ENCODE results near the gene FSTL4.

The FSTL4 gene

DNA sequence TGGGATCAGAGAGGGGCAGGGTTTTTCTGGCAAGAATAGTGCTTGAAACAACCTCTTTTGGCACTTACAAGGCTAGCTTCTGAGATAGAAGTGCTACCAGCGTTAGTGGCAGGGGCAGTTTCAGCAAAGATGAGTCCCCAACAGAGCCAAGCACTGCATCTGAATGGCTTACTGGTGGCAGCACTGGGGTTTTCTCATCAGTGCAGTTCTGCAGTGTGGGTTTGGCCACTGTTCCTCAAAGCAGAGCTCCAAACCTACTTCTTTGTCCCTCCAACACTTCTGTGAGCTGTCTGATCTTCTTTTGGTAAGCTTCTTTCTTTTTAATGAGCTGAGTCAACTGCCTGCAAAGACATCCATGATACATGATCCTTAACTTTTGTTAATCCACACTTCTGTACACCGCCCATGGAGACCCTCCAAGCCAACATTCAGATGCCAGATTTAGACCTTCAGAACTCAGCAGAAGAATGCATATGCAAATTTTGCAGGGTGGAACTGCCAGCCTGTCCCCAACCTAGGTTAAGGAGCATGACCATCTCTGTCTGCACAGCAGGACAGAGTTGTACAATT lies 29.9 kb upstream of the FSTL4 start:
- no peak overlapping the region for H3K4me3 ChIP-seq
- TF ChIP-seq Cebpa-rat (IDR thresholded peaks at IDR 0.05): no peak
- no peak overlapping the region for H3K9ac ChIP-seq
- H3K27ac ChIP-seq: no peak overlapping the region
- H3K9me3 ChIP-seq: no peaks in the 10 kb centered on the region
- no peaks in the 10 kb centered on the region for H3K36me3 ChIP-seq
- H4K20me1 ChIP-seq: no peaks in the 10 kb centered on the region
- no peak overlapping the region for H3K4me2 ChIP-seq
- H3K27me3 ChIP-seq: no peaks in the 10 kb centered on the region
- H3K4me1 ChIP-seq: peaks cover 17% of the 10 kb centered on the region

DNA sequence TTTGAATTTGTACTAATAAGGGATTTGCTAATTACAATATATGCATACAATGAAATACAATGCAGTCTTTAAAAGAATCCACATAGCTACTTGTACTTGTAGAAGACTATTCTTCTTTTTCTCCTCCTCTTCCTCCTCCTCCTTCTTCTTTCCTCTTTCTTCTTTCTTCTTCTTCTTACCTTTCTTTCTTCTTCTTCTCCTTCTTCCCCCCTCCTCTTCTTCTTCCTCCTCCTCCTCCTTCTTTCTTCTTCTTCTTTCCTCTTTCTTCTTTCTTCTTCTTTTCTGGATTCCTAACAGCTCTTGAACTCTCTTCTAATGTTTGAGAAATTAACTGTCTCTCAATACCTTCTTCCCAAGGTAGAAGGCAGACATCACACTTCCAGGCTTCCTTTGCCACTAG lies 29.3 kb upstream of the FSTL4 start:
- Histone ChIP-seq H3K4me1 (peaks cover 17% of the 10 kb centered on the region), H3K4me3 (no peak overlapping the region), H3K9me3 (no peaks in the 10 kb centered on the region), H3K36me3 (no peaks in the 10 kb centered on the region), H3K27ac (no peak overlapping the region), H3K4me2 (no peak overlapping the region), H3K9ac (no peak overlapping the region), H3K27me3 (no peaks in the 10 kb centered on the region), H4K20me1 (no peaks in the 10 kb centered on the region)
- no peak for TF ChIP-seq Cebpa-rat (IDR thresholded peaks at IDR 0.05)

DNA sequence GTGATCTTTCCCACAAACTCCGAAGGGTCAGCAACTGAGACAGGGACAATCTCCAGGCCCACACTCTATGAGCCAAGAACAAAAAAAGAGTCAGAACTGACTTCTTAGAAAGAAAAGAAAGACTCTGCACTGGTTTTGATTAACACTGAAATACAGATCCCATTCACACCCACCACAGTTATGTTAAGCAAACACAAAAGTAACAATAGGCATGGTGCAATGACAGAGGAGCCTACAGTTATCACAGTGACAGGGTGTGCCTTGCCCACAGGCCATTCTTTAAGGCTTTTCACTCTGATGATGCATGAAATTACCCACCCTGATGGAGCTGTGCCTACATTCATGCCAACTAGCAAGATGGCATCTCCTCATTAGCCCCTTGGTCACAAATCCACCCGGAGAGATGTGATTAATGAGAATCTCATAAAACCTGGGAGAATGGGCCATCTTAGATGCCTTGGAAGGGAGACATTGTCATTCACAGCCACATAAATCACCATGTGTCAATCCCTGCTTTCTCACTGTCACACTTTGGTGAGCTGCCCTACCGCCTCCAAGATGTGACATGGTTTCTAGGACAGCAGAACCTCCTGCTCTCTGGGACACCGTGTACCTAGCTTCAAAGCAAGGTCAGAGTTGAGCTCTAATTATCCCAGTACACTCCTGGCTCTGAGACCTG lies 27.6 kb upstream of the FSTL4 start:
- peaks cover 17% of the 10 kb centered on the region for H3K4me1 ChIP-seq
- H3K27me3 ChIP-seq: no peaks in the 10 kb centered on the region
- no peak for TF ChIP-seq Cebpa-rat (IDR thresholded peaks at IDR 0.05)
- no peak overlapping the region for H3K9ac ChIP-seq
- no peaks in the 10 kb centered on the region for H4K20me1 ChIP-seq
- no peak overlapping the region for H3K4me3 ChIP-seq
- H3K9me3 ChIP-seq: no peaks in the 10 kb centered on the region
- H3K4me2 ChIP-seq: no peak overlapping the region
- H3K27ac ChIP-seq: no peak overlapping the region
- no peaks in the 10 kb centered on the region for H3K36me3 ChIP-seq

DNA sequence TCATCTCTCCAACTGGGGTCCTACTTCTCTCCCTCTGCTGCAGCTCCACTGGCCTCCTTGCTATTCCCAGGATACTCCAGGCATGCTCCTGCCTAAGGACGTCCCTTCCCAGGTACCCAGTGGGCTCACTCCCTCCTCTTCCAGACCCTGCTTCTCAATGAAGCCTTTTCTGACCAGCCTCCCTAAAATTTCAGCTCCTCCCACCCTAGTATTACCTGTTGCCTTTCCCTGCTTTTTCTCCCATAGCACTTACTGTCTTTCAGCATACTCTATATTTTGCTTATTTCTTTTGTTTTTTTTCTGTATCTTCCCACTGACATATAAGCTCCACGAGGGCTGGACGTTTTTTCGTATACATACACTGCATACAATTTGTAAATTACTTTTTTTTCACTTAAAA lies 26.1 kb upstream of the FSTL4 start:
- Histone ChIP-seq H3K9me3 (peaks cover 3% of the 10 kb centered on the region; the same call in 1 of the 2 replicates), H3K36me3 (no peaks in the 10 kb centered on the region), H3K27me3 (no peaks in the 10 kb centered on the region), H3K4me2 (no peak overlapping the region), H4K20me1 (no peaks in the 10 kb centered on the region), H3K4me3 (no peak overlapping the region), H3K9ac (no peak overlapping the region), H3K27ac (no peak overlapping the region), H3K4me1 (peaks cover 3% of the 10 kb centered on the region)
- no peak for TF ChIP-seq Cebpa-rat (IDR thresholded peaks at IDR 0.05)

DNA sequence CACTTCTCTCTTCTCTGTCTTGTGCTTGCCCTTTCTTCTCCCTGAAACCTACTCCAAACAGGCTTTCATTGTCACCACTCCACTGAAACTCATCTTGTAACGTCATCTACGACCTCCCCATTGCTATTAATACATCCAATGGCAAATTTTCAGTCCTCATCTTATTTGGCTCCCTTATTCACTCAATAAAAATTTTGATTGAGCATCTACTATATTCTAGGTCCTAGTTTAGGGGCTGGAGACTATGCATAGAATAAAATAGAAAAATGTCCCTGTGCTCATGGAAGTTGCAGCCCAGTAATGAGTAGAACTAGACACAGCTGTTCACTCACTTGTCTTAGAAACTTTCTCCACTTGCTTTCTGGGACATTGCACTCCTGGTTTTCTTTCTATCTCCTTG lies 24.9 kb upstream of the FSTL4 start:
- H3K27me3 ChIP-seq: no peaks in the 10 kb centered on the region
- no peak for TF ChIP-seq Cebpa-rat (IDR thresholded peaks at IDR 0.05)
- H3K27ac ChIP-seq: no peak overlapping the region
- H3K36me3 ChIP-seq: no peaks in the 10 kb centered on the region
- H3K9me3 ChIP-seq: peaks cover 14% of the 10 kb centered on the region; the same call in 1 of the 2 replicates
- no peak overlapping the region for H3K9ac ChIP-seq
- H3K4me1 ChIP-seq: no peaks in the 10 kb centered on the region
- H4K20me1 ChIP-seq: no peaks in the 10 kb centered on the region
- H3K4me3 ChIP-seq: no peak overlapping the region
- H3K4me2 ChIP-seq: no peak overlapping the region

DNA sequence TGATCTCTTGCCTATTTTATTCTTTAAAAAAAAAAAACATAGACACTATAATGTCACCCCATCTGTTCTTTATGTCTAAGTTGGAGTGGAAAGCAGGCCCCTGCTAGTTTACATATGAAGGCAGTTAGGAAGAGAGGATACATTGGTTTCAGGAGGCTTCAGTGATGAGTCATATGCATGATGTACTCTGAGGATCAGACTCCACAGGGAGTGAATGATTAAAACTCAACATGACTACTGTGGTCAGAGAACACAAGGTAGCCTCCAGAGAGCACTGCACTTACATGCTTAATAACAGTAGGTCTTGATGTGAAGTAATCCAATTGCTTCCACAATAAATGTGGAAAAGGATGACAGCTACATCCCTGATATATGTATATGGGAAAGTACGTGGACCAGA lies 22.7 kb upstream of the FSTL4 start:
- no peak overlapping the region for H3K27ac ChIP-seq
- H3K9ac ChIP-seq: no peak overlapping the region
- no peak for TF ChIP-seq Cebpa-rat (IDR thresholded peaks at IDR 0.05)
- no peak overlapping the region for H3K4me2 ChIP-seq
- H3K36me3 ChIP-seq: no peaks in the 10 kb centered on the region
- H3K9me3 ChIP-seq: peaks cover 14% of the 10 kb centered on the region; the same call in 1 of the 2 replicates
- no peaks in the 10 kb centered on the region for H4K20me1 ChIP-seq
- no peak overlapping the region for H3K4me3 ChIP-seq
- H3K4me1 ChIP-seq: no peaks in the 10 kb centered on the region
- H3K27me3 ChIP-seq: no peaks in the 10 kb centered on the region

DNA sequence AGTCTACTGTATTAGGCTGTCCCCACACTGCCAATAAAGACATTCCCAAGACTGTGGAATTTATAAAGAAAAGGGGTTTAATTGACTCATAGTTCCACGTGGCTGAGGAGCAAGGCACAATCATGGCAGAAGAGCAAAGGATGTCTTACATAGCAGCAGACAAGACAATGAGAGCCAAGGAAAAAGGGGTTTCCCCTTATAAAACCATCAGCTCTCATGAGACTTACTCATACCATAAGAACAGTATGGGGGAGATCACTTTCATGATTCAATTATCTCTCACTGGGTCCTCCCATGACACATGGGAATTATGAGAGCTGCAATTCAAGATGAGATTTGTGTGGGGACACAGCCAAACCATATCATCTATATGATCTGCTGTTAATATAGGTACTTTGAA lies 14.8 kb upstream of the FSTL4 start:
- Histone ChIP-seq H3K9me3 (no peaks in the 10 kb centered on the region), H3K27ac (no peak overlapping the region), H3K9ac (no peak overlapping the region), H3K4me1 (no peaks in the 10 kb centered on the region), H3K27me3 (no peaks in the 10 kb centered on the region), H4K20me1 (no peaks in the 10 kb centered on the region), H3K4me2 (no peak overlapping the region), H3K36me3 (no peaks in the 10 kb centered on the region), H3K4me3 (no peak overlapping the region)
- TF ChIP-seq Cebpa-rat (IDR thresholded peaks at IDR 0.05): no peak

DNA sequence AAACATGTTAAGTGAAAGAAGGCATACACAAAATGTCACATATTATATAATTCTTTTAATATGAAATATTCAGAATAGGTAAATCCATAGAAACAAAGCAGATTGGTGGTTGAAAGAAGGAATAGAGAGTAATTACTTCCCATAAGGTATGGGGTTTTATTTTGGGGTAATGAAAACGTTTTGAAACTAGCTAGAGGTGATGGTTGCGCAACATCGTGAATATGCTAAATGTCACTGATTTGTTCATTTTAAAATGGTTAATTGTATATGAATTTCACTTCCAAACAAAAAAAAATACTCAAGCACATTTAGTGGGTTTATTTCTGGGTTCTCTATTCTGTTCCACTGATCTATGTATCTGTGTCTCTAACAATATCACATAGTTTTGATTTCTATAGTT lies 12.0 kb upstream of the FSTL4 start:
- Histone ChIP-seq H3K4me2 (no peak overlapping the region), H3K9me3 (no peaks in the 10 kb centered on the region), H3K27ac (no peak overlapping the region), H3K9ac (no peak overlapping the region), H3K4me3 (no peak overlapping the region), H4K20me1 (no peaks in the 10 kb centered on the region), H3K4me1 (no peaks in the 10 kb centered on the region), H3K27me3 (no peaks in the 10 kb centered on the region), H3K36me3 (no peaks in the 10 kb centered on the region)
- TF ChIP-seq Cebpa-rat (IDR thresholded peaks at IDR 0.05): peak; percentile 92; the same call in 1 of the 2 replicates

DNA sequence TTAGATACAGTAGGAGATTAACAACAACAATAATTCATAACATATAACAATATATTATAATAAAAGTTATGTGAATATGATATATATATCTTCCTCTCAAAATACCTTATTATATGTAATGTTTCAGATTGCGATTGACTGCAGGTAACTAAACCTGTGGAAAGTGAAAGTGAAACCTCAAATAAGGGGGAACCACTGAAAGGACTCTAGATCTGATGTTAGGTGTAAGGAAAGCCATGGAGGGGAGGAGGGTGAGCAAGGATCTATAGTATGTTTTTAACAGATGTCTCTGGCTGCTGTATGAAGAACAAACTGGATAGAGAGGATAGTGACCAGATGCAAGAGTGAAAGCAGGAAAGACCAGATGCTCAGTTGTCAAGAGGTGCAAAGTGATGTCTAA lies 5.8 kb upstream of the FSTL4 start:
- TF ChIP-seq Cebpa-rat (IDR thresholded peaks at IDR 0.05): no peak
- no peak overlapping the region for H3K27ac ChIP-seq
- no peaks in the 10 kb centered on the region for H3K36me3 ChIP-seq
- H3K4me1 ChIP-seq: no peaks in the 10 kb centered on the region
- H3K4me2 ChIP-seq: no peak overlapping the region
- H3K9me3 ChIP-seq: no peaks in the 10 kb centered on the region
- no peak overlapping the region for H3K9ac ChIP-seq
- peaks cover 14% of the 10 kb centered on the region for H3K27me3 ChIP-seq
- peaks cover 5% of the 10 kb centered on the region; the same call in 1 of the 2 replicates for H4K20me1 ChIP-seq
- no peak overlapping the region for H3K4me3 ChIP-seq

DNA sequence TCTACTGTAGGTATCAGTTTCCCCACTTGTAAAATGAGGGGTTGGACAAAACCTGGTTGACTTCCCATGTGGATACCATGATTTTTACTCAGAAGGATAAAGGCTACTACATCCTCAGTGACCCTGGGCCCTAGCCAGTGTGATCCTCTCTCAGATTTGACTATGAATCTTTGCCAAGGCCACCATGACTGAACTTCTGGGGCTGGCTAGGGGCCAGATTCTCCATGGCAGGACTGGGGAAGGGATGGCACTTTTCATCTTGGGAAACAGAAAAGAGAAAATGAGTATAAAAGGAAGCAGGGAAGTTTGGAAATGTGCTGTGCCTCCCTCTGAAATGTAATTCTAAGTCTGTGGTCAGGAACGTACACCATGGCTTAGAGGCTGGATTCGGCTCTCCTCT lies 1.4 kb upstream of the FSTL4 start:
- H3K4me1 ChIP-seq: peaks cover 22% of the 10 kb centered on the region
- no peaks in the 10 kb centered on the region for H3K9me3 ChIP-seq
- no peak overlapping the region for H3K27ac ChIP-seq
- no peak overlapping the region for H3K9ac ChIP-seq
- no peak overlapping the region for H3K4me3 ChIP-seq
- H3K36me3 ChIP-seq: no peaks in the 10 kb centered on the region
- H3K27me3 ChIP-seq: peaks cover 58% of the 10 kb centered on the region
- H4K20me1 ChIP-seq: peaks cover 33% of the 10 kb centered on the region
- TF ChIP-seq Cebpa-rat (IDR thresholded peaks at IDR 0.05): no peak
- no peak overlapping the region for H3K4me2 ChIP-seq
